ENCODE data around the gene PDAP1.
"Not testable (repeated sequence)": the region's sequence is repeated elsewhere in the genome, so short reads cannot be mapped to it uniquely, and the experiment has no call there.

GRCh38 chr7:99379693-99380031, 28.7 kb downstream of the PDAP1 start:
- TF ChIP-seq, protein P1, sequence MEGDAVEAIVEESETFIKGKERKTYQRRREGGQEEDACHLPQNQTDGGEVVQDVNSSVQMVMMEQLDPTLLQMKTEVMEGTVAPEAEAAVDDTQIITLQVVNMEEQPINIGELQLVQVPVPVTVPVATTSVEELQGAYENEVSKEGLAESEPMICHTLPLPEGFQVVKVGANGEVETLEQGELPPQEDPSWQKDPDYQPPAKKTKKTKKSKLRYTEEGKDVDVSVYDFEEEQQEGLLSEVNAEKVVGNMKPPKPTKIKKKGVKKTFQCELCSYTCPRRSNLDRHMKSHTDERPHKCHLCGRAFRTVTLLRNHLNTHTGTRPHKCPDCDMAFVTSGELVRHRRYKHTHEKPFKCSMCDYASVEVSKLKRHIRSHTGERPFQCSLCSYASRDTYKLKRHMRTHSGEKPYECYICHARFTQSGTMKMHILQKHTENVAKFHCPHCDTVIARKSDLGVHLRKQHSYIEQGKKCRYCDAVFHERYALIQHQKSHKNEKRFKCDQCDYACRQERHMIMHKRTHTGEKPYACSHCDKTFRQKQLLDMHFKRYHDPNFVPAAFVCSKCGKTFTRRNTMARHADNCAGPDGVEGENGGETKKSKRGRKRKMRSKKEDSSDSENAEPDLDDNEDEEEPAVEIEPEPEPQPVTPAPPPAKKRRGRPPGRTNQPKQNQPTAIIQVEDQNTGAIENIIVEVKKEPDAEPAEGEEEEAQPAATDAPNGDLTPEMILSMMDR (IDR thresholded peaks at IDR 0.05) = not testable (repeated sequence)
- TF ChIP-seq RAD21 (conservative IDR thresholded peaks at IDR 0.05 in 1 of 2, IDR thresholded peaks at IDR 0.05 in 1 of 2); MAX (IDR thresholded peaks at IDR 0.05); POLR2A (IDR thresholded peaks at IDR 0.05; ENCODE audit: low read length); RNF2 (IDR thresholded peaks at IDR 0.05; ENCODE audit: borderline replicate concordance, low read depth): not testable (repeated sequence)
